MG63 (cell line): ENCODE measurements around the gene STAM2. TPM values are rescaled to one million over a fixed set of nuclear protein-coding genes. Genes with fewer than 3 reads are reported as not detected.

Experiments used
- DNase-seq: peaks from one replicate; pipeline ENCODE4 v3.0.0-alpha.2; 2020
- H3K27me3 ChIP-seq: fragments of 250-450 bp; sonication (Bioruptor Pico); 2 replicates; pipeline ENCODE4 v1.5.1; 2020; ENCODE audit warnings: mild to moderate bottlenecking, moderate library complexity
- H3K36me3 ChIP-seq: fragments of 250-450 bp; sonication (Bioruptor Pico); 2 replicates; pipeline ENCODE4 v1.5.1; 2020; ENCODE audit warnings: mild to moderate bottlenecking, moderate library complexity
- H3K4me3 ChIP-seq: fragments of 250-450 bp; sonication (Bioruptor Pico); 2 replicates; pipeline ENCODE4 v1.5.1; 2020; ENCODE audit warnings: mild to moderate bottlenecking, moderate library complexity
- H3K9me3 ChIP-seq: fragments of 250-450 bp; sonication (Bioruptor Pico); 2 replicates; pipeline ENCODE4 v1.5.1; 2020; ENCODE audit warnings: mild to moderate bottlenecking, moderate library complexity
- total RNA-seq: library from RNA; depleted of rRNA; stranded (reverse); fragments of >200 nt; shearing (Covaris generic); gene quantifications from 2 replicates; pipeline ENCODE4 v1.2.3, GENCODE V29; 2014; ENCODE audit warnings: low replicate concordance; rRNA removed

The STAM2 gene
- total RNA-seq, 1 experiment from 2014 or later = 33.1 TPM

- Histone ChIP-seq H3K4me3 (no peak overlapping the region), H3K36me3 (no peaks in the 10 kb centered on the region), H3K9me3 (no peaks in the 10 kb centered on the region), H3K27me3 (no peaks in the 10 kb centered on the region)
- no peak for DNase-seq
Measured at GRCh38 chr2:152071092-152071491, 104.5 kb downstream of the STAM2 start.

- no peak overlapping the region for H3K4me3 ChIP-seq
- no peaks in the 10 kb centered on the region for H3K36me3 ChIP-seq
- H3K27me3 ChIP-seq = no peaks in the 10 kb centered on the region
- H3K9me3 ChIP-seq = no peaks in the 10 kb centered on the region
- DNase-seq = no peak
Measured at GRCh38 chr2:152068226-152068625, 107.3 kb downstream of the STAM2 start.

- Histone ChIP-seq H3K36me3 (no peaks in the 10 kb centered on the region), H3K4me3 (no peak overlapping the region), H3K27me3 (no peaks in the 10 kb centered on the region), H3K9me3 (no peaks in the 10 kb centered on the region)
- DNase-seq = no peak
Measured at GRCh38 chr2:152067823-152068222, 107.7 kb downstream of the STAM2 start.

Other genes with a start within 250 kb of the STAM2 start
- not detected in 2 replicates for gene CACNB4, start 76.7 kb downstream of the STAM2 start, total RNA-seq
- 11.1 and 11.6 TPM in 2 replicates for gene FMNL2, start 159.4 kb upstream of the STAM2 start, total RNA-seq